H9 (cell line): Measurements from ENCODE around the gene VENTX. TPM values are rescaled to one million over a fixed set of nuclear protein-coding genes. Genes with fewer than 3 reads are reported as not detected.

Experiments used
- DNase-seq: peaks from one replicate; pipeline ENCODE4 v3.0.0-alpha.2; 2017
- H2AFZ ChIP-seq: one replicate; pipeline ENCODE4 v1.6.1; 2013; ENCODE audit warnings: mild to moderate bottlenecking, low read length, control low read depth, moderate library complexity
- H2AK5ac ChIP-seq: 2 replicates; pipeline ENCODE4 v1.6.1; 2013; ENCODE audit warnings: low read length, control low read depth, mixed read lengths; ENCODE audit not compliant: insufficient read length
- H2BK120ac ChIP-seq: one replicate; pipeline ENCODE4 v1.6.1; 2013; ENCODE audit warnings: low read depth, mild to moderate bottlenecking, low read length, control low read depth, inconsistent platforms; ENCODE audit not compliant: poor library complexity, severe bottlenecking
- H2BK12ac ChIP-seq: 2 replicates; pipeline ENCODE4 v1.6.1; 2013; ENCODE audit warnings: low read length, control low read depth, mixed read lengths, low read depth; ENCODE audit not compliant: insufficient read length
- H2BK15ac ChIP-seq: 2 replicates; pipeline ENCODE4 v1.6.1; 2013; ENCODE audit warnings: low read depth, low read length, control low read depth
- H2BK20ac ChIP-seq: one replicate; pipeline ENCODE4 v1.6.1; 2013; ENCODE audit warnings: low read depth, mild to moderate bottlenecking, low read length, control low read depth, inconsistent platforms; ENCODE audit not compliant: poor library complexity, severe bottlenecking
- H2BK5ac ChIP-seq: 2 replicates; pipeline ENCODE4 v1.6.1; 2013; ENCODE audit warnings: low read length, control low read depth, mixed read lengths; ENCODE audit not compliant: insufficient read length
- H3K14ac ChIP-seq: 2 replicates; pipeline ENCODE4 v1.6.1; 2013; ENCODE audit warnings: low read length, control low read depth; ENCODE audit not compliant: insufficient read depth
- H3K18ac ChIP-seq: 2 replicates; pipeline ENCODE4 v1.6.1; 2013; ENCODE audit warnings: low read depth, mild to moderate bottlenecking, mixed read lengths, low read length, control low read depth; ENCODE audit not compliant: insufficient read length
- H3K23ac ChIP-seq: 2 replicates; pipeline ENCODE4 v1.6.1; 2013; ENCODE audit warnings: low read length, control low read depth, mixed read lengths, low read depth; ENCODE audit not compliant: insufficient read length
- H3K23me2 ChIP-seq: 2 replicates; pipeline ENCODE4 v1.6.1; 2013; ENCODE audit warnings: low read depth, mild to moderate bottlenecking, mixed read lengths, low read length, control low read depth; ENCODE audit not compliant: insufficient read length, poor library complexity, severe bottlenecking
- H3K27ac ChIP-seq: 2 replicates; pipeline ENCODE4 v1.5.1; 2013; ENCODE audit warnings: low read length, control low read depth, mixed read lengths, low read depth; ENCODE audit not compliant: insufficient read length
- H3K27me3 ChIP-seq: 2 replicates; pipeline ENCODE4 v1.6.1; 2013; ENCODE audit warnings: low read length, control low read depth, inconsistent platforms; ENCODE audit not compliant: insufficient read depth
- H3K4ac ChIP-seq: 2 replicates; pipeline ENCODE4 v1.6.1; 2013; ENCODE audit warnings: low read depth, mild to moderate bottlenecking, control low read depth, inconsistent platforms, low read length, moderate library complexity
- H3K4me1 ChIP-seq: 2 replicates; pipeline ENCODE4 v1.6.1; 2013; ENCODE audit warnings: low read length, control low read depth, inconsistent platforms; ENCODE audit not compliant: insufficient read depth
- H3K4me2 ChIP-seq: 2 replicates; pipeline ENCODE4 v1.6.1; 2013; ENCODE audit warnings: low read length, control low read depth, mixed read lengths; ENCODE audit not compliant: insufficient read length, insufficient read depth
- H3K56ac ChIP-seq: 2 replicates; pipeline ENCODE4 v1.6.1; 2013; ENCODE audit warnings: low read depth, mild to moderate bottlenecking, mixed read lengths, low read length, control low read depth; ENCODE audit not compliant: insufficient read length
- H3K79me1 ChIP-seq: 2 replicates; pipeline ENCODE4 v1.6.1; 2013; ENCODE audit warnings: low read depth, mild to moderate bottlenecking, moderate library complexity, low read length, control low read depth, inconsistent platforms; ENCODE audit not compliant: insufficient read depth, poor library complexity, severe bottlenecking
- H3K79me2 ChIP-seq: 2 replicates; pipeline ENCODE4 v1.6.1; 2013; ENCODE audit warnings: low read length, control low read depth, inconsistent platforms; ENCODE audit not compliant: insufficient read depth
- H3K9ac ChIP-seq: 2 replicates; pipeline ENCODE4 v1.6.1; 2013; ENCODE audit warnings: low read length, control low read depth, mixed read lengths; ENCODE audit not compliant: insufficient read length; ENCODE audit errors: extremely low read depth
- H3K9me3 ChIP-seq: one replicate; pipeline ENCODE4 v1.6.1; 2013; ENCODE audit warnings: low read depth, low read length, inconsistent platforms; ENCODE audit not compliant: control insufficient read depth
- H3T11ph ChIP-seq: one replicate; pipeline ENCODE4 v1.6.1; 2013; ENCODE audit warnings: mild to moderate bottlenecking, low read length, control low read depth, inconsistent platforms
- H4K20me1 ChIP-seq: one replicate; pipeline ENCODE4 v1.6.1; 2013; ENCODE audit not compliant: control insufficient read depth, insufficient read length, insufficient read depth
- H4K5ac ChIP-seq: 2 replicates; pipeline ENCODE4 v1.6.1; 2013; ENCODE audit warnings: low read depth, mild to moderate bottlenecking, mixed read lengths, low read length, control low read depth; ENCODE audit not compliant: insufficient read length
- H4K8ac ChIP-seq: replicated peaks from 2 replicates; pipeline ENCODE4 v1.6.1; 2013; ENCODE audit warnings: low read length, control low read depth, mixed read lengths, low read depth; ENCODE audit not compliant: insufficient read length
- H4K91ac ChIP-seq: 2 replicates; pipeline ENCODE4 v1.6.1; 2013; ENCODE audit warnings: low read depth, mild to moderate bottlenecking, moderate library complexity, mixed read lengths, low read length, control low read depth; ENCODE audit not compliant: insufficient read length
- H3K27ac Mint-ChIP-seq, 3 experiments: 2 replicates in 2 of 3; 3 replicates in 1 of 3; pipeline ENCODE4 v1.8.0; 2020 to 2021; ENCODE audit warnings: mixed read lengths in 3 of 3, mild to moderate bottlenecking in 1 of 3, moderate library complexity in 1 of 3
- H3K27me3 Mint-ChIP-seq: 2 replicates; pipeline ENCODE4 v1.8.0; 2021; ENCODE audit warnings: low read depth, mild to moderate bottlenecking, moderate library complexity, mixed read lengths
- H3K36me3 Mint-ChIP-seq, 3 experiments: 2 replicates in 2 of 3; 3 replicates in 1 of 3; pipeline ENCODE4 v1.8.0; 2020 to 2021; ENCODE audit warnings: low read depth in 3 of 3, mixed read lengths in 3 of 3; ENCODE audit not compliant: insufficient read depth in 1 of 3
- H3K4me1 Mint-ChIP-seq, 2 experiments: 2 replicates each; pipeline ENCODE4 v1.8.0; 2020; ENCODE audit warnings: mixed read lengths in 2 of 2
- H3K4me3 Mint-ChIP-seq, 2 experiments: 2 replicates in 1 of 2; 3 replicates in 1 of 2; pipeline ENCODE4 v1.8.0; 2020 to 2021; ENCODE audit warnings: mild to moderate bottlenecking in 2 of 2, mixed read lengths in 2 of 2, moderate library complexity in 1 of 2
- H3K9me3 Mint-ChIP-seq, 2 experiments: 2 replicates in 1 of 2; 3 replicates in 1 of 2; pipeline ENCODE4 v1.8.0; 2020; ENCODE audit warnings: mild to moderate bottlenecking in 2 of 2, mixed read lengths in 2 of 2, moderate library complexity in 1 of 2
- WGBS: extraction: QIAGEN DNeasy Blood & Tissue Kit; methylation state at CpG from one replicate; pipeline ENCODE4 v1.1.7; 2013; ENCODE audit warnings: missing lambda C conversion rate, low lambda C conversion rate, mixed read lengths; ENCODE audit not compliant: insufficient read length; ENCODE audit errors: extremely low coverage; 5-methylcytosine and 5-hydroxymethylcytosine counted together
- long read RNA-seq: library from polyadenylated mRNA; unstranded; transcript quantifications from one replicate; pipeline ENCODE4 v2.0.0, GENCODE V29; 2020
- total RNA-seq: library from RNA; stranded (reverse); gene quantifications from 2 replicates; pipeline ENCODE4 v1.2.1, GENCODE V29; 2021
- TF ChIP-seq, protein P1 (sequence below): fragments of 200-600 bp; sonication (generic); conservative IDR thresholded peaks from 3 replicates; pipeline ENCODE4 v1.8.0; 2021; ENCODE audit warnings: antibody characterized with exemption, mild to moderate bottlenecking

Gene VENTX, protein sequence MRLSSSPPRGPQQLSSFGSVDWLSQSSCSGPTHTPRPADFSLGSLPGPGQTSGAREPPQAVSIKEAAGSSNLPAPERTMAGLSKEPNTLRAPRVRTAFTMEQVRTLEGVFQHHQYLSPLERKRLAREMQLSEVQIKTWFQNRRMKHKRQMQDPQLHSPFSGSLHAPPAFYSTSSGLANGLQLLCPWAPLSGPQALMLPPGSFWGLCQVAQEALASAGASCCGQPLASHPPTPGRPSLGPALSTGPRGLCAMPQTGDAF
- total RNA-seq = 10.9 and 11.1 TPM in 2 replicates
- long read RNA-seq, transcript VENTX-201 (3 exons, 2,911 nt) = major isoform, 23 of 26 reads
- long read RNA-seq, partial matches to known transcripts = 0 of 26 reads
- long read RNA-seq, other reads (novel, unspliced or antisense) = 3 of 26 reads

GRCh38 chr10:133237588-133238465, at the start of gene VENTX:
VENTX (plus strand) TSS chr10:133237855; CDS start chr10:133237915, 60 bp downstream.
- Mint-ChIP-seq H3K9me3 (no peaks in the 10 kb centered on the region; a peak in 1 of 5 replicates), H3K4me1 (peaks cover 13 to 20% of the 10 kb centered on the region in 2 experiments), H3K27ac (no peak within 1 kb of the TSS), H3K4me3 (peak within 1 kb of the TSS; percentile 70 to 76), H3K36me3 (peaks cover 0 to 20% (median 0%) of the 10 kb centered on the region in 3 experiments; a peak in 3 of 7 replicates), H3K27me3 (peaks cover 60% of the 10 kb centered on the region)
- Histone ChIP-seq H3K14ac (peak within 1 kb of the TSS; percentile 76), H3K27me3 (peaks cover 14% of the 10 kb centered on the region; the same call in 1 of the 2 replicates), H3K18ac (peak within 1 kb of the TSS; percentile 61), H3K4me1 (no peaks in the 10 kb centered on the region; the same call in 1 of the 2 replicates), H2BK120ac (no peak within 1 kb of the TSS), H4K20me1 (no peaks in the 10 kb centered on the region), H3T11ph (no peak within 1 kb of the TSS), H3K4ac (no peak within 1 kb of the TSS), H4K91ac (no peak within 1 kb of the TSS), H3K79me1 (no peaks in the 10 kb centered on the region), H4K5ac (no peak within 1 kb of the TSS), H3K9ac (no peak within 1 kb of the TSS), H2AK5ac (no peak within 1 kb of the TSS), H2BK5ac (no peak within 1 kb of the TSS), H3K56ac (no peak within 1 kb of the TSS), H4K8ac (no peak within 1 kb of the TSS), H2BK12ac (no peak within 1 kb of the TSS), H3K4me2 (peak within 1 kb of the TSS; percentile 27), H2BK20ac (no peak within 1 kb of the TSS), H3K9me3 (no peaks in the 10 kb centered on the region), H2AFZ (no peak within 1 kb of the TSS), H3K23me2 (peaks cover 14% of the 10 kb centered on the region), H3K27ac (no peak within 1 kb of the TSS), H3K79me2 (no peaks in the 10 kb centered on the region), H2BK15ac (no peak within 1 kb of the TSS), H3K23ac (no peak within 1 kb of the TSS)
- DNase-seq = peak; percentile 95
- WGBS = no CpG with 5 or more reads among the region's 60 CpGs
- TF ChIP-seq, protein P1, sequence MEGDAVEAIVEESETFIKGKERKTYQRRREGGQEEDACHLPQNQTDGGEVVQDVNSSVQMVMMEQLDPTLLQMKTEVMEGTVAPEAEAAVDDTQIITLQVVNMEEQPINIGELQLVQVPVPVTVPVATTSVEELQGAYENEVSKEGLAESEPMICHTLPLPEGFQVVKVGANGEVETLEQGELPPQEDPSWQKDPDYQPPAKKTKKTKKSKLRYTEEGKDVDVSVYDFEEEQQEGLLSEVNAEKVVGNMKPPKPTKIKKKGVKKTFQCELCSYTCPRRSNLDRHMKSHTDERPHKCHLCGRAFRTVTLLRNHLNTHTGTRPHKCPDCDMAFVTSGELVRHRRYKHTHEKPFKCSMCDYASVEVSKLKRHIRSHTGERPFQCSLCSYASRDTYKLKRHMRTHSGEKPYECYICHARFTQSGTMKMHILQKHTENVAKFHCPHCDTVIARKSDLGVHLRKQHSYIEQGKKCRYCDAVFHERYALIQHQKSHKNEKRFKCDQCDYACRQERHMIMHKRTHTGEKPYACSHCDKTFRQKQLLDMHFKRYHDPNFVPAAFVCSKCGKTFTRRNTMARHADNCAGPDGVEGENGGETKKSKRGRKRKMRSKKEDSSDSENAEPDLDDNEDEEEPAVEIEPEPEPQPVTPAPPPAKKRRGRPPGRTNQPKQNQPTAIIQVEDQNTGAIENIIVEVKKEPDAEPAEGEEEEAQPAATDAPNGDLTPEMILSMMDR = no peak
